Stomach (tissue), 9 donors: Measurements from ENCODE around the gene FRAS1. TPM values are rescaled to one million over a fixed set of nuclear protein-coding genes. Genes with fewer than 3 reads are reported as not detected.

Experiments
- DNase-seq, 2 donors: peaks; one replicate each; pipeline versions ENCODE4 v3.0.0 to v3.0.0-alpha.2; 2013 to 2019
- H3K27ac ChIP-seq, 5 donors: fragments of 200-600 bp in 4 of 5; sonication (generic) in 4 of 5; one replicate each; pipeline ENCODE4 v1.5.1; 2013 to 2019; ENCODE audit warnings: mild to moderate bottlenecking in 1 of 5, moderate library complexity in 1 of 5
- H3K27me3 ChIP-seq, 3 donors: fragments of 200-600 bp; sonication (generic); one replicate each; pipeline ENCODE4 v1.5.1; 2017 to 2019; ENCODE audit warnings: mixed run types in 1 of 3
- H3K36me3 ChIP-seq, 4 donors: fragments of 200-600 bp; sonication (generic); 1 replicate in 3 of 4; 2 replicates in 1 of 4; pipeline ENCODE4 v1.5.1; 2016 to 2019
- H3K4me1 ChIP-seq, 4 donors: fragments of 200-600 bp; sonication (generic); one replicate each; pipeline ENCODE4 v1.5.1; 2016 to 2019
- H3K4me3 ChIP-seq, 4 donors: fragments of 200-600 bp; sonication (generic) in 3 of 4; one replicate each; pipeline ENCODE4 v1.5.1; 2016 to 2019; ENCODE audit warnings: mild to moderate bottlenecking in 1 of 4
- H3K9me3 ChIP-seq, 4 donors: fragments of 200-600 bp; sonication (generic); one replicate each; pipeline ENCODE4 v1.5.1; 2016 to 2019
- CTCF ChIP-seq, 7 experiments: fragments of 450-650 bp in 4 of 7; fragments of 200-600 bp in 3 of 7; sonication (generic) in 3 of 7; IDR thresholded peaks; one replicate each; pipeline ENCODE4 v1.5.1; 2016 to 2019; ENCODE audit warnings: antibody characterized with exemption in 7 of 7, control low read depth in 2 of 7, mild to moderate bottlenecking in 1 of 7
- EP300 ChIP-seq: sonication (generic); formaldehyde crosslinking; IDR thresholded peaks from one replicate; pipeline ENCODE4 v1.6.1; 2017; ENCODE audit warnings: antibody characterized with exemption
- POLR2A ChIP-seq, 4 donors: fragments of 450-650 bp; IDR thresholded peaks; one replicate each; pipeline ENCODE4 v1.6.1; 2016; ENCODE audit warnings: antibody characterized with exemption in 4 of 4, control low read depth in 2 of 4, mild to moderate bottlenecking in 1 of 4, moderate library complexity in 1 of 4
- POLR2AphosphoS5 ChIP-seq, 3 donors: sonication (generic); formaldehyde crosslinking; IDR thresholded peaks; one replicate each; pipeline ENCODE4 v1.6.1; 2016; ENCODE audit warnings: antibody characterized with exemption in 3 of 3
- WGBS, 5 donors: extraction: QIAGEN DNeasy Blood & Tissue Kit in 3 of 5; methylation state at CpG; one replicate each; pipeline versions ENCODE4 v1.1.5 to v1.1.7; 2013 to 2018; 5-methylcytosine and 5-hydroxymethylcytosine counted together
- intact Hi-C: fragments of 100-400 bp; cut with DNase I; formaldehyde crosslinking; loops from one replicate; pipeline ENCODE4 v1.15.1; 2023; ENCODE audit warnings: low total_unique reads
- polyA plus RNA-seq, 3 donors: library from polyadenylated mRNA; stranded (reverse); fragments of 200-250 nt; gene quantifications; one replicate each; pipeline ENCODE4 v1.2.3, GENCODE V29; 2013
- total RNA-seq, 5 donors: library from RNA; depleted of rRNA; stranded (reverse); fragments of >200 nt; gene quantifications; one replicate each; pipeline versions ENCODE4 v1.1.0 to v1.2.3, GENCODE V29; 2014 to 2016
- donor health status: healthy with polysubstance abuse.
- donor health status: Bipolar disorder and iron deficiency.
- donor health status: healthy.

The FRAS1 gene
- total and polyA plus RNA-seq, 8 donors = under 0.01 to 12.7 (median 2.0) TPM

GRCh38 chr4:78570117-78570516 is 513.0 kb downstream of the FRAS1 start:
- Histone ChIP-seq H3K9me3 (no peaks in the 10 kb centered on the region), H3K27me3 (no peaks in the 10 kb centered on the region), H3K27ac (peak overlapping the region in 1 of 5 donors; percentile 59), H3K4me3 (no peak overlapping the region), H3K36me3 (peaks cover 0 to 21% (median 15%) of the 10 kb centered on the region in 4 donors), H3K4me1 (peaks cover 33 to 51% (median 40%) of the 10 kb centered on the region in 4 donors)
- intact Hi-C loops = no loop called here
- no peak for DNase-seq
- no peak for TF ChIP-seq POLR2A (IDR thresholded peaks at IDR 0.05)
- TF ChIP-seq POLR2AphosphoS5 (IDR thresholded peaks at IDR 0.05) = no peak
- no peak for TF ChIP-seq EP300
- no peak for TF ChIP-seq CTCF (IDR thresholded peaks at IDR 0.05)
- 80 to 91% (median 84%) methylated on average over 2 of the region's 2 CpGs for WGBS, 5 donors

- Histone ChIP-seq H3K4me1 (peaks cover 24 to 37% (median 32%) of the 10 kb centered on the region in 4 donors), H3K4me3 (no peak overlapping the region), H3K9me3 (no peaks in the 10 kb centered on the region), H3K27me3 (no peaks in the 10 kb centered on the region), H3K27ac (no peak overlapping the region), H3K36me3 (peaks cover 0 to 25% (median 18%) of the 10 kb centered on the region in 4 donors)
- 89 to 95% (median 89%) methylated on average over 1 of the region's 1 CpG for WGBS, 5 donors
- TF ChIP-seq CTCF (IDR thresholded peaks at IDR 0.05) (no peak), POLR2AphosphoS5 (IDR thresholded peaks at IDR 0.05) (no peak), POLR2A (IDR thresholded peaks at IDR 0.05) (no peak), EP300 (no peak)
- no peak for DNase-seq
- intact Hi-C loops = no loop called here
These were observed 514.7 kb downstream of the FRAS1 start for GRCh38 chr4:78571804-78572203.

- peaks cover 0 to 68% (median 62%) of the 10 kb centered on the region in 4 donors for H3K36me3 ChIP-seq
- DNase-seq = no peak
- H3K27ac ChIP-seq = no peak overlapping the region
- H3K4me3 ChIP-seq = no peak overlapping the region
- H3K9me3 ChIP-seq = no peaks in the 10 kb centered on the region
- intact Hi-C loops = no loop called here
- TF ChIP-seq POLR2A (IDR thresholded peaks at IDR 0.05) (no peak), CTCF (IDR thresholded peaks at IDR 0.05) (no peak), POLR2AphosphoS5 (IDR thresholded peaks at IDR 0.05) (no peak), EP300 (no peak)
- 93 to 96% (median 95%) methylated on average over 3 of the region's 3 CpGs for WGBS, 5 donors
- H3K27me3 ChIP-seq = no peaks in the 10 kb centered on the region
- H3K4me1 ChIP-seq = no peaks in the 10 kb centered on the region
These were observed 521.7 kb downstream of the FRAS1 start for GRCh38 chr4:78578674-78579425.

GRCh38 chr4:78581618-78582017 is 524.5 kb downstream of the FRAS1 start:
- H3K27me3 ChIP-seq = no peaks in the 10 kb centered on the region
- no peaks in the 10 kb centered on the region for H3K9me3 ChIP-seq
- no peak overlapping the region for H3K27ac ChIP-seq
- 85 to 93% (median 86%) methylated on average over 3 of the region's 3 CpGs for WGBS, 5 donors
- no peak overlapping the region for H3K4me3 ChIP-seq
- H3K36me3 ChIP-seq = peaks cover 0 to 69% (median 59%) of the 10 kb centered on the region in 4 donors
- H3K4me1 ChIP-seq = peaks cover 0 to 3% (median 1%) of the 10 kb centered on the region in 4 donors
- no peak for DNase-seq
- intact Hi-C loops = no loop called here
- TF ChIP-seq CTCF (IDR thresholded peaks at IDR 0.05) (no peak), POLR2AphosphoS5 (IDR thresholded peaks at IDR 0.05) (no peak), EP300 (no peak), POLR2A (IDR thresholded peaks at IDR 0.05) (no peak)
